HG03280 (cell line): Measurements from ENCODE around the gene CASP5.
A peak's percentile ranks its signal among the peaks of the same experiment; 100 is the strongest.
"Not testable (repeated sequence)": the region's sequence is repeated elsewhere in the genome, so short reads cannot be mapped to it uniquely, and the experiment has no call there.

Source experiments
- ATAC-seq: cut with Tn5 transposase; IDR thresholded peaks from one replicate; pipeline ENCODE4 v1.9.1; 2021; ENCODE audit warnings: mild to moderate bottlenecking, moderate library complexity; ENCODE audit not compliant: unreplicated experiment

The CASP5 gene

GRCh38 chr11:105033781-105034180 is 10.8 kb upstream of the CASP5 start:
- no peak for ATAC-seq

- ATAC-seq, result no peak
Measured at GRCh38 chr11:105033343-105033742, 10.4 kb upstream of the CASP5 start.

GRCh38 chr11:105032495-105032894 is 9.5 kb upstream of the CASP5 start:
- ATAC-seq, result no peak

GRCh38 chr11:105027678-105028077 is 4.7 kb upstream of the CASP5 start:
- ATAC-seq, result no peak

GRCh38 chr11:105024394-105024793 is 1.4 kb upstream of the CASP5 start:
- no peak for ATAC-seq

GRCh38 chr11:105022527-105022926 is 441 bp downstream of the CASP5 start:
- ATAC-seq, result no peak

- no peak for ATAC-seq
Measured at GRCh38 chr11:105007463-105007862, 15.5 kb downstream of the CASP5 start.

GRCh38 chr11:105005451-105005845 is 17.5 kb downstream of the CASP5 start:
- no peak for ATAC-seq

GRCh38 chr11:105004021-105004420 is 18.9 kb downstream of the CASP5 start:
- ATAC-seq, result no peak

GRCh38 chr11:105003151-105003550 is 19.8 kb downstream of the CASP5 start:
- ATAC-seq, result no peak

GRCh38 chr11:105000797-105001196 is 22.2 kb downstream of the CASP5 start:
- ATAC-seq, result peak; percentile 96

- ATAC-seq, result no peak
Measured at GRCh38 chr11:105000167-105000566, 22.8 kb downstream of the CASP5 start.

- no peak for ATAC-seq
Measured at GRCh38 chr11:104999721-105000120, 23.2 kb downstream of the CASP5 start.

GRCh38 chr11:104997288-104997687 is 25.7 kb downstream of the CASP5 start:
- no peak for ATAC-seq

- no peak for ATAC-seq
Measured at GRCh38 chr11:104995001-104995408, 28.0 kb downstream of the CASP5 start.

- ATAC-seq, result no peak
Measured at GRCh38 chr11:104992781-104993180, 30.2 kb downstream of the CASP5 start.

GRCh38 chr11:104991994-104992393 is 31.0 kb downstream of the CASP5 start:
- no peak for ATAC-seq

GRCh38 chr11:104984808-104985207 is 38.2 kb downstream of the CASP5 start:
- ATAC-seq, result no peak

GRCh38 chr11:104979839-104980238 is 43.1 kb downstream of the CASP5 start:
- ATAC-seq, result no peak

- no peak for ATAC-seq
Measured at GRCh38 chr11:104973616-104974015, 49.4 kb downstream of the CASP5 start.

GRCh38 chr11:104972924-104973323 is 50.0 kb downstream of the CASP5 start:
- ATAC-seq, result not testable (repeated sequence)

- ATAC-seq, result no peak
Measured at GRCh38 chr11:104970756-104971155, 52.2 kb downstream of the CASP5 start.

GRCh38 chr11:104968856-104969776 is 53.9 kb downstream of the CASP5 start:
- no peak for ATAC-seq
